Loucy (cell line): ENCODE measurements around the gene ACBD5.

Source experiments
- H2AFZ ChIP-seq: fragments of 200-600 bp; sonication (generic); 2 replicates; pipeline ENCODE4 v1.6.0; 2016; ENCODE audit warnings: antibody characterized with exemption, mild to moderate bottlenecking, low read length, moderate library complexity
- H3F3A ChIP-seq: fragments of 200-600 bp; 2 replicates; pipeline ENCODE4 v1.6.0; 2016; ENCODE audit warnings: antibody characterized with exemption, low read depth, mild to moderate bottlenecking
- H3K27me3 ChIP-seq: fragments of 200-600 bp; sonication (generic); 2 replicates; pipeline ENCODE4 v1.6.1; 2014; ENCODE audit warnings: low read length, mild to moderate bottlenecking; ENCODE audit not compliant: insufficient read depth, poor library complexity, severe bottlenecking
- H3K36me3 ChIP-seq: fragments of 200-600 bp; sonication (generic); 2 replicates; pipeline ENCODE4 v1.6.1; 2016; ENCODE audit warnings: low read length; ENCODE audit not compliant: insufficient read depth
- H3K4me1 ChIP-seq: fragments of 200-600 bp; sonication (generic); 2 replicates; pipeline ENCODE4 v1.5.1; 2014; ENCODE audit warnings: low read length, mild to moderate bottlenecking; ENCODE audit not compliant: insufficient read depth, poor library complexity, severe bottlenecking
- H3K4me2 ChIP-seq: fragments of 200-600 bp; sonication (generic); 2 replicates; pipeline ENCODE4 v1.6.0; 2014; ENCODE audit warnings: antibody characterized with exemption, low read length, low read depth, mild to moderate bottlenecking; ENCODE audit not compliant: poor library complexity, severe bottlenecking
- H3K4me3 ChIP-seq: fragments of 200-600 bp; sonication (generic); 2 replicates; pipeline ENCODE4 v1.5.1; 2014; ENCODE audit warnings: low read length, mild to moderate bottlenecking, mixed read lengths; ENCODE audit not compliant: poor library complexity, severe bottlenecking
- H3K79me2 ChIP-seq: fragments of 200-600 bp; sonication (generic); 2 replicates; pipeline ENCODE4 v1.6.1; 2014; ENCODE audit warnings: low read length; ENCODE audit not compliant: insufficient read depth
- H3K9ac ChIP-seq: fragments of 200-600 bp; sonication (generic); 2 replicates; pipeline ENCODE4 v1.6.0; 2014; ENCODE audit warnings: mild to moderate bottlenecking, low read depth, low read length, moderate library complexity; ENCODE audit not compliant: poor library complexity, severe bottlenecking
- H3K9me2 ChIP-seq: fragments of 200-600 bp; sonication (generic); replicated peaks from 2 replicates; pipeline ENCODE4 v1.6.1; 2016; ENCODE audit warnings: low read depth, low read length, mixed read lengths
- H3K9me3 ChIP-seq: fragments of 200-600 bp; sonication (generic); 2 replicates; pipeline ENCODE4 v1.6.1; 2014; ENCODE audit warnings: mild to moderate bottlenecking, antibody characterized with exemption, low read length, low read depth; ENCODE audit not compliant: insufficient read depth
- H4K20me1 ChIP-seq: fragments of 200-600 bp; sonication (generic); 2 replicates; pipeline ENCODE4 v1.6.0; 2014; ENCODE audit warnings: antibody characterized with exemption, low read length, mild to moderate bottlenecking; ENCODE audit not compliant: insufficient read depth, poor library complexity, severe bottlenecking
- CTCF ChIP-seq: fragments of 200-600 bp; sonication (generic); conservative IDR thresholded peaks from 2 replicates; pipeline ENCODE4 v1.5.1; 2014; ENCODE audit warnings: mild to moderate bottlenecking, antibody characterized with exemption, low read length
- EZH2phosphoT487 ChIP-seq: fragments of 200-600 bp; IDR thresholded peaks from 2 replicates; pipeline ENCODE4 v1.6.1; 2018; ENCODE audit warnings: antibody characterized with exemption, mild to moderate bottlenecking, moderate library complexity, borderline replicate concordance

The ACBD5 gene

GRCh38 chr10:27235706-27236105 lies 4.9 kb downstream of the ACBD5 start:
- Histone ChIP-seq H3K9me2 (no peaks in the 10 kb centered on the region), H2AFZ (no peak overlapping the region), H3K4me1 (peaks cover 8% of the 10 kb centered on the region), H3K4me2 (peak overlapping the region; percentile 41), H3K27me3 (no peaks in the 10 kb centered on the region), H3F3A (no peaks in the 10 kb centered on the region), H3K79me2 (peaks cover 36% of the 10 kb centered on the region), H3K4me3 (no peak overlapping the region), H4K20me1 (no peaks in the 10 kb centered on the region), H3K36me3 (peaks cover 5% of the 10 kb centered on the region; the same call in 1 of the 2 replicates), H3K9ac (no peak overlapping the region), H3K9me3 (no peaks in the 10 kb centered on the region)
- no peak for TF ChIP-seq CTCF
- TF ChIP-seq EZH2phosphoT487, result no peak

- Histone ChIP-seq H3K4me1 (peaks cover 8% of the 10 kb centered on the region), H3K9me2 (no peaks in the 10 kb centered on the region), H3K4me3 (no peak overlapping the region), H3K79me2 (0 out of 2 replicates have a peak, but pooled peaks cover 1% of the 10 kb centered on the region), H3F3A (no peaks in the 10 kb centered on the region), H2AFZ (no peak overlapping the region), H3K36me3 (peaks cover 9% of the 10 kb centered on the region; the same call in 1 of the 2 replicates), H3K9ac (no peak overlapping the region), H3K9me3 (no peaks in the 10 kb centered on the region), H3K27me3 (no peaks in the 10 kb centered on the region), H3K4me2 (no peak overlapping the region), H4K20me1 (no peaks in the 10 kb centered on the region)
- TF ChIP-seq EZH2phosphoT487 (no peak), CTCF (no peak)
Measured at GRCh38 chr10:27230022-27230421, 10.6 kb downstream of the ACBD5 start.

GRCh38 chr10:27225642-27226257 lies 14.8 kb downstream of the ACBD5 start:
- H3K79me2 ChIP-seq, result no peaks in the 10 kb centered on the region
- H3K9me2 ChIP-seq, result no peaks in the 10 kb centered on the region
- TF ChIP-seq EZH2phosphoT487, result no peak
- TF ChIP-seq CTCF, result no peak
- H3K4me2 ChIP-seq, result peak overlapping the region; percentile 30
- no peaks in the 10 kb centered on the region for H3F3A ChIP-seq
- H3K27me3 ChIP-seq, result no peaks in the 10 kb centered on the region
- H4K20me1 ChIP-seq, result no peaks in the 10 kb centered on the region
- H3K4me1 ChIP-seq, result peaks cover 8% of the 10 kb centered on the region
- H3K4me3 ChIP-seq, result no peak overlapping the region
- no peak overlapping the region for H2AFZ ChIP-seq
- peaks cover 30% of the 10 kb centered on the region for H3K36me3 ChIP-seq
- no peaks in the 10 kb centered on the region for H3K9me3 ChIP-seq
- H3K9ac ChIP-seq, result no peak overlapping the region
